ENCODE results near the gene PAM. TPM values are rescaled to one million over a fixed set of nuclear protein-coding genes. Genes with fewer than 3 reads are reported as not detected.

The PAM gene
- total RNA-seq, 1 experiment from 2014 or later = 142 TPM

GRCh38 chr5:103005276-103005675 lies 250.2 kb downstream of the PAM start:
- no peaks in the 10 kb centered on the region for H3K27me3 Mint-ChIP-seq (ENCODE audit: unreplicated experiment)
- no peak for DNase-seq
- TF ChIP-seq, protein P1, sequence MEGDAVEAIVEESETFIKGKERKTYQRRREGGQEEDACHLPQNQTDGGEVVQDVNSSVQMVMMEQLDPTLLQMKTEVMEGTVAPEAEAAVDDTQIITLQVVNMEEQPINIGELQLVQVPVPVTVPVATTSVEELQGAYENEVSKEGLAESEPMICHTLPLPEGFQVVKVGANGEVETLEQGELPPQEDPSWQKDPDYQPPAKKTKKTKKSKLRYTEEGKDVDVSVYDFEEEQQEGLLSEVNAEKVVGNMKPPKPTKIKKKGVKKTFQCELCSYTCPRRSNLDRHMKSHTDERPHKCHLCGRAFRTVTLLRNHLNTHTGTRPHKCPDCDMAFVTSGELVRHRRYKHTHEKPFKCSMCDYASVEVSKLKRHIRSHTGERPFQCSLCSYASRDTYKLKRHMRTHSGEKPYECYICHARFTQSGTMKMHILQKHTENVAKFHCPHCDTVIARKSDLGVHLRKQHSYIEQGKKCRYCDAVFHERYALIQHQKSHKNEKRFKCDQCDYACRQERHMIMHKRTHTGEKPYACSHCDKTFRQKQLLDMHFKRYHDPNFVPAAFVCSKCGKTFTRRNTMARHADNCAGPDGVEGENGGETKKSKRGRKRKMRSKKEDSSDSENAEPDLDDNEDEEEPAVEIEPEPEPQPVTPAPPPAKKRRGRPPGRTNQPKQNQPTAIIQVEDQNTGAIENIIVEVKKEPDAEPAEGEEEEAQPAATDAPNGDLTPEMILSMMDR (IDR thresholded peaks at IDR 0.05; ENCODE audit: unreplicated experiment) = no peak
- intact Hi-C loops (cut with micrococcal nuclease; ENCODE audit: unreplicated experiment) = no loop called here
- H3K9me3 Mint-ChIP-seq (ENCODE audit: low read depth, unreplicated experiment) = peaks cover 2% of the 10 kb centered on the region
- CTCF ChIA-PET = no interaction called here
- no peaks in the 10 kb centered on the region for H3K36me3 Mint-ChIP-seq (ENCODE audit: insufficient read depth, unreplicated experiment)
- no peak overlapping the region for H3K4me3 Mint-ChIP-seq (ENCODE audit: low read depth, unreplicated experiment)
- no peak overlapping the region for H3K27ac Mint-ChIP-seq (ENCODE audit: unreplicated experiment)
- no TSS peak for BruUV-seq (replicated peaks)
- H3K4me1 Mint-ChIP-seq (ENCODE audit: low read depth, unreplicated experiment) = no peaks in the 10 kb centered on the region

DNA sequence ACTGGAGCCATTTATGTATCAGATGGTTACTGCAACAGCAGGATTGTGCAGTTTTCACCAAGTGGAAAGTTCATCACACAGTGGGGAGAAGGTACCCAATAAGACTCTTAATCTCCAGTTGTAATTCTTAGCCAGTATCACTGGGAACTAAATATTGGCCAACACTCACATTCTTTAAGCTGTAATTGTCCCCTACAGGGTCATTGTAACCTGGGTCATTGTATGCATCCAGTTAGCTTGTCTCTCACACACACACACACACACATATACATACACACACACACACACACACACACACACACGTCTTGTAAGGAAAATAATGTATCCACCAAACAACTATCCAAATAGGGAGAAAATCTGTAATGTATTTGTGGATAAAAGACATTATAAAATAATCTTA lies 251.8 kb downstream of the PAM start:
- intact Hi-C loops (cut with micrococcal nuclease; ENCODE audit: unreplicated experiment) = no loop called here
- Mint-ChIP-seq H3K27ac (ENCODE audit: unreplicated experiment) (no peak overlapping the region), H3K27me3 (ENCODE audit: unreplicated experiment) (no peaks in the 10 kb centered on the region), H3K36me3 (ENCODE audit: insufficient read depth, unreplicated experiment) (no peaks in the 10 kb centered on the region), H3K9me3 (ENCODE audit: low read depth, unreplicated experiment) (no peaks in the 10 kb centered on the region), H3K4me3 (ENCODE audit: low read depth, unreplicated experiment) (no peak overlapping the region), H3K4me1 (ENCODE audit: low read depth, unreplicated experiment) (no peaks in the 10 kb centered on the region)
- TF ChIP-seq, protein P1 (IDR thresholded peaks at IDR 0.05; ENCODE audit: unreplicated experiment) = no peak
- DNase-seq = no peak
- BruUV-seq (replicated peaks) = no TSS peak
- CTCF ChIA-PET = interaction anchor here (0.6 kb wide), 1 partner anchor 133 kb away, joined by 3 read pairs; no protein-coding TSS in a partner anchor

DNA sequence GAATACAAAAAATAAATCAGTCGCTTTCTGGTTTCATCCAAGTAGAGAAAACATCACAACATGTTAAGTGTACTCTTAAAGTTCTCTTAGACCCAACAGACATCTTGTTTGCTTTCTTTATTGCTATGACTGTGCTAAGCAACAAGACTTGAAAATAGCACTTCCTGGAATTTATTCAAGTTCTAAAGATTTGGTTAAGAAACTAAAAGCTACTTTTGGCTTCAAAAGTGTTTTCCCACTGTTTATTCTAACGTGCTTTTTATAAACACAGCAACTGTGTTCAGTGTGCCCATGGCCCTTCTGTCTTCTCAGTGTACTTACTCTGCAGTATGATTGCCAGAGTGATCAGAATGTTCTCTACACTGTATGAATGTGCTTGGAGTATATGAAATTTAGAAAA lies 255.1 kb downstream of the PAM start:
- no TSS peak for BruUV-seq (replicated peaks)
- peaks cover 3% of the 10 kb centered on the region for H3K9me3 Mint-ChIP-seq (ENCODE audit: low read depth, unreplicated experiment)
- TF ChIP-seq, protein P1 (IDR thresholded peaks at IDR 0.05; ENCODE audit: unreplicated experiment) = no peak
- no peak for DNase-seq
- intact Hi-C loops (cut with micrococcal nuclease; ENCODE audit: unreplicated experiment) = no loop called here
- H3K27me3 Mint-ChIP-seq (ENCODE audit: unreplicated experiment) = no peaks in the 10 kb centered on the region
- CTCF ChIA-PET = no interaction called here
- H3K4me3 Mint-ChIP-seq (ENCODE audit: low read depth, unreplicated experiment) = no peak overlapping the region
- no peaks in the 10 kb centered on the region for H3K4me1 Mint-ChIP-seq (ENCODE audit: low read depth, unreplicated experiment)
- no peaks in the 10 kb centered on the region for H3K36me3 Mint-ChIP-seq (ENCODE audit: insufficient read depth, unreplicated experiment)
- H3K27ac Mint-ChIP-seq (ENCODE audit: unreplicated experiment) = no peak overlapping the region

- no peaks in the 10 kb centered on the region for H3K4me1 Mint-ChIP-seq (ENCODE audit: low read depth, unreplicated experiment)
- no TSS peak for BruUV-seq (replicated peaks)
- no peaks in the 10 kb centered on the region for H3K36me3 Mint-ChIP-seq (ENCODE audit: insufficient read depth, unreplicated experiment)
- intact Hi-C loops (cut with micrococcal nuclease; ENCODE audit: unreplicated experiment) = no loop called here
- H3K27me3 Mint-ChIP-seq (ENCODE audit: unreplicated experiment) = no peaks in the 10 kb centered on the region
- CTCF ChIA-PET = no interaction called here
- no peak overlapping the region for H3K27ac Mint-ChIP-seq (ENCODE audit: unreplicated experiment)
- TF ChIP-seq, protein P1 (IDR thresholded peaks at IDR 0.05; ENCODE audit: unreplicated experiment) = no peak
- peaks cover 3% of the 10 kb centered on the region for H3K9me3 Mint-ChIP-seq (ENCODE audit: low read depth, unreplicated experiment)
- no peak overlapping the region for H3K4me3 Mint-ChIP-seq (ENCODE audit: low read depth, unreplicated experiment)
- DNase-seq = no peak
Observed at GRCh38 chr5:103013933-103014552, 258.9 kb downstream of the PAM start.
